Airway epithelial cell (primary cell): ENCODE results near the gene DUSP6. TPM values are rescaled to one million over a fixed set of nuclear protein-coding genes. Genes with fewer than 3 reads are reported as not detected.

Experiments
- total RNA-seq: library from RNA; depleted of rRNA; stranded (reverse); fragments of >200 nt; gene quantifications from 2 replicates; pipeline ENCODE4 v1.2.3, GENCODE V29; 2015

Gene DUSP6
- total RNA-seq: 76.9 and 106 TPM in 2 replicates

GRCh38 chr12:89352492-89353187, at the start of gene DUSP6:
TSS of gene DUSP6 (minus strand) at chr12:89352501. CDS start at chr12:89352039, 462 bp downstream.

Other genes with a start within 250 kb of the DUSP6 start
- gene GALNT4, start 172.3 kb upstream of the DUSP6 start, total RNA-seq: 2.3 and 4.6 TPM in 2 replicates
- 8.7 and 16.2 TPM in 2 replicates for gene POC1B, start 173.5 kb upstream of the DUSP6 start, total RNA-seq